Measurements from ENCODE around the gene LRRTM1.

LRRTM1 gene, protein sequence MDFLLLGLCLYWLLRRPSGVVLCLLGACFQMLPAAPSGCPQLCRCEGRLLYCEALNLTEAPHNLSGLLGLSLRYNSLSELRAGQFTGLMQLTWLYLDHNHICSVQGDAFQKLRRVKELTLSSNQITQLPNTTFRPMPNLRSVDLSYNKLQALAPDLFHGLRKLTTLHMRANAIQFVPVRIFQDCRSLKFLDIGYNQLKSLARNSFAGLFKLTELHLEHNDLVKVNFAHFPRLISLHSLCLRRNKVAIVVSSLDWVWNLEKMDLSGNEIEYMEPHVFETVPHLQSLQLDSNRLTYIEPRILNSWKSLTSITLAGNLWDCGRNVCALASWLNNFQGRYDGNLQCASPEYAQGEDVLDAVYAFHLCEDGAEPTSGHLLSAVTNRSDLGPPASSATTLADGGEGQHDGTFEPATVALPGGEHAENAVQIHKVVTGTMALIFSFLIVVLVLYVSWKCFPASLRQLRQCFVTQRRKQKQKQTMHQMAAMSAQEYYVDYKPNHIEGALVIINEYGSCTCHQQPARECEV

GRCh38 chr2:80303909-80304837, at the start of gene LRRTM1:
Gene LRRTM1 (minus strand): TSS chr2:80304752. CDS start chr2:80303819, 933 bp downstream.
- no peaks in the 10 kb centered on the region for H3K4me1 Mint-ChIP-seq
- peaks cover 7% of the 10 kb centered on the region for H3K9me3 Mint-ChIP-seq
- no peak within 1 kb of the TSS for H3K27ac Mint-ChIP-seq
- no peak for ATAC-seq
- H3K36me3 Mint-ChIP-seq, result no peaks in the 10 kb centered on the region
- H3K27me3 Mint-ChIP-seq, result peaks cover 22% of the 10 kb centered on the region
- no peak within 1 kb of the TSS for H3K4me3 Mint-ChIP-seq

DNA sequence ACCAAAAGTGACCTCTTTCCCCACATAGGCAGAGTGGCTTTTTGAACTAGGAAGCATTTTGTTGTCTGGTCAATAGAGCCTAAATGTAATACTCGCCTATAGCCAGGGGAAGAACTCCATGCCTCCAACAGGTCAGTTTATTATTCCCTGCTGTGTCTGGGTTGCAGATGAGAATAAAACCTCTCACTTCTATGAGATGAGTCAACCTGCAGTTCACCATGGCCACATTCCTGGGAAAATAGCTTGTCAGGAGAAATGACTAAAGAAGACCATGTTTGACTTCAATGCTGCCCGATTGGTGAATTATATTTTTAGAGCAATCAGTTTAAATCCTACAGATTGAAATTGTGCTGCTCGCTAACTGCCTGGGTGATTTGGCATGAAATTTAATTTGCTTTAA, 46.7 kb upstream of the LRRTM1 start:
- Mint-ChIP-seq H3K27ac (no peak overlapping the region), H3K27me3 (no peaks in the 10 kb centered on the region), H3K4me1 (no peaks in the 10 kb centered on the region), H3K36me3 (no peaks in the 10 kb centered on the region), H3K9me3 (peaks cover 7% of the 10 kb centered on the region), H3K4me3 (no peak overlapping the region)
- ATAC-seq, result no peak

GRCh38 chr2:80348953-80349352, 44.4 kb upstream of the LRRTM1 start:
- no peaks in the 10 kb centered on the region for H3K36me3 Mint-ChIP-seq
- H3K9me3 Mint-ChIP-seq, result peaks cover 10% of the 10 kb centered on the region
- no peaks in the 10 kb centered on the region for H3K27me3 Mint-ChIP-seq
- H3K4me1 Mint-ChIP-seq, result no peaks in the 10 kb centered on the region
- no peak overlapping the region for H3K4me3 Mint-ChIP-seq
- ATAC-seq, result no peak
- H3K27ac Mint-ChIP-seq, result no peak overlapping the region

GRCh38 chr2:80348078-80348477, 43.5 kb upstream of the LRRTM1 start:
- no peaks in the 10 kb centered on the region for H3K4me1 Mint-ChIP-seq

DNA sequence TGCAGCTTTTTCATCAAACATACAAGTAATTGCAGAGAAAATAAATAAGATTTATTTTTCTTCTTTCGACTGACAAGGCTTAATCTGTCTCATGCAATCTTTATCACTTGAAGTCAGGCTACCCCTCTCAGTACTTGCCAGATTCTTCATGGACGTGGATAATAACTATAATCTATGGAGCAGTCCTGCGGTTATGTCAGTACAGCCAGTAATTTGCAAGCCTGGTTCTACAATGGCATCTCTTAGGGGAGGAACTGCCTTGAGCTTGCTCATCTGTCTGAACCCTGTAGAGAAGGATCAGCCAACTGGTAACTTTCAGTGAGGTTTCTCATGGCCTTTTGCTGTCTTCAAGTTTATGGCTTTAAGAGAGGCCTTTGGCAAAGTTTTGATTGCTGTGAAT, 35.5 kb upstream of the LRRTM1 start:
- no peak overlapping the region for H3K4me3 Mint-ChIP-seq
- peaks cover 12% of the 10 kb centered on the region for H3K9me3 Mint-ChIP-seq
- no peaks in the 10 kb centered on the region for H3K36me3 Mint-ChIP-seq
- H3K27ac Mint-ChIP-seq, result no peak overlapping the region
- no peaks in the 10 kb centered on the region for H3K4me1 Mint-ChIP-seq
- H3K27me3 Mint-ChIP-seq, result no peaks in the 10 kb centered on the region
- no peak for ATAC-seq

More at GRCh38 chr2:80348078-80348477, 43.5 kb upstream of the LRRTM1 start:
- Mint-ChIP-seq H3K4me3 (no peak overlapping the region), H3K36me3 (no peaks in the 10 kb centered on the region), H3K27ac (no peak overlapping the region), H3K27me3 (no peaks in the 10 kb centered on the region), H3K9me3 (peaks cover 11% of the 10 kb centered on the region)
- ATAC-seq, result no peak

DNA sequence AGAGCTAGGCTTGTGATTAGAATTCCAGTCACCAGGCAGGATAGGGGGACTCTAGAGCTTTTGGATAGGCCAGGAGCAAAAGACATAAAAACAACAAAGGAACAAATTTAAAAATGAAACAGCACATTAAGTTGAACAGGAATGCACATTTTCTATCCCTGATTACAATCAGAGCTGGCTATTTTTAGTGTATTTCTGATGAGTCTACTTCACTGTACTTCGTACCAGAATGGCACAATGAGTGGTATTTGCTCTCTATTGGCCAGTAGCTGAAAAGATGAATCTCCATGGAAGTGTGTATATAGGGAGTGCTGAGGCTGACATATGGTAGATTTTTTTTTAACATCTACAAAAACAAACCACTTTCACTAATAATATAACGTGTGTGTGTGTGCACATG, 34.2 kb upstream of the LRRTM1 start:
- no peak overlapping the region for H3K27ac Mint-ChIP-seq
- no peaks in the 10 kb centered on the region for H3K36me3 Mint-ChIP-seq
- H3K27me3 Mint-ChIP-seq, result no peaks in the 10 kb centered on the region
- no peak overlapping the region for H3K4me3 Mint-ChIP-seq
- H3K4me1 Mint-ChIP-seq, result no peaks in the 10 kb centered on the region
- no peak for ATAC-seq
- H3K9me3 Mint-ChIP-seq, result peaks cover 5% of the 10 kb centered on the region

DNA sequence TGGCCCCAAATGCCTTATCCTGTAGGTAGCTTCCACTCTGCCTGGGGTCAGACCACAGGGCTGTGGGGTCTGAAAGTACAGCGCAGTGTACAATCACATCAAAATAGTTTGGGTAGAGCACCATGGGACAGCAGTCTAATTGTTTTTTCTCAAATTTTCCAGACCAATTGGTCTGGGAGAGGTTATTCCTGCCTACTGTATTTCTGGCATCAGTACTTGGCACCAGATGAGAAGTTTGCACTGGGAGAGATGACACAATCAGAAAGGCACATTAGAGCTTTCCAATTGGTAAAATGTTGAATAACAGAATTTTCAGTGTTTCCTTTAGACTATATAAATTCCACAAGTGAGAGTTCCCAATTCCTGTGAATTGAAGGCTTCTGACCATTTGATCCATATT, 30.9 kb upstream of the LRRTM1 start:
- H3K4me1 Mint-ChIP-seq, result no peaks in the 10 kb centered on the region
- H3K27me3 Mint-ChIP-seq, result no peaks in the 10 kb centered on the region
- no peak overlapping the region for H3K27ac Mint-ChIP-seq
- H3K36me3 Mint-ChIP-seq, result no peaks in the 10 kb centered on the region
- ATAC-seq, result no peak
- H3K9me3 Mint-ChIP-seq, result peaks cover 8% of the 10 kb centered on the region
- H3K4me3 Mint-ChIP-seq, result no peak overlapping the region

GRCh38 chr2:80333886-80334285, 29.3 kb upstream of the LRRTM1 start:
- ATAC-seq, result no peak
- peaks cover 8% of the 10 kb centered on the region for H3K9me3 Mint-ChIP-seq
- no peak overlapping the region for H3K27ac Mint-ChIP-seq
- no peaks in the 10 kb centered on the region for H3K36me3 Mint-ChIP-seq
- H3K4me3 Mint-ChIP-seq, result no peak overlapping the region
- no peaks in the 10 kb centered on the region for H3K4me1 Mint-ChIP-seq
- H3K27me3 Mint-ChIP-seq, result no peaks in the 10 kb centered on the region

DNA sequence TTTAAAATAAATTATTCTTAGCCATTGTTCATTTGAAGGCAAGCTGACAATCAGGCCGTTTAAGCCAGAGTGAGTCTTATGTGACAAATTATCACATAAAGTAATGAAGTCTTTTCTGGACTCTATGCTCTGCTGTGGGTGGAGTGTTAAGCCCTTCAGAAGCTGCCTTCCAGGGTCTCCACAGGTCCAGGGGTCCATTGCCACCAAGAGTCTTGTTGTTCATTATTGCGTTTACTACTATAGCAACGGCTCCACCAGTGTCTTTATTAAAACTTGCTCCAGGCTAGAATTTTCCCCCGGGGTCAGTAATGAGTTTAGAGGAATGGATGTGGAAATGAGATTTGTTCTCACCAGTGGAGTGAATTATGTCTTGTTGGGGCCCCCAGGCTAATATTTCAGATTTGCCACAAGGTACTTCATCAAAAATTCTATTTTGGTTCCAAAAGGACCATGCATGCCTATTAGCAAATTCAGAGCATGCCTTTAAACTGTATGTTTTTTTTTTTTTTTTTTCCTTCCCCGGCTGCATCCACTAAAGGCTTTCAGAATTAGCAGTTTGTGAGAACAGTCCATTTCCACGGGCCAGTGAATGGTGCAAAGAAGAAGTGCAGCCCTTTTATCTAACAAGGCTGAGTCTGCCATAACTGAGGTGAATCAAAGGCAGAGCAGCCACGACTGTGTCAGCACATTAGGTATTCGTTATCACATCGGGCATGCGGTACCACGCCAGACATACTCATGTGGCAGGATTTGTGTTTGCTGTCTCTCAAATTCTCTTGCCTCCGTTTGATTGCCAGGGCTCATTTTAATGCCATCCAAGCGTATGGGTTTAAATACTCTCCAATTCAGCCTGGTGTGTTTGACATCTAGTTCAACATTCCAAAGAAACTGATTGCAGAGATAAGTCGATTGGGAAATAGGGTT, 26.2 kb upstream of the LRRTM1 start:
- H3K27me3 Mint-ChIP-seq, result no peaks in the 10 kb centered on the region
- no peak for ATAC-seq

GRCh38 chr2:80329491-80329890, 24.9 kb upstream of the LRRTM1 start:
- ATAC-seq, result no peak
- Mint-ChIP-seq H3K4me1 (no peaks in the 10 kb centered on the region), H3K4me3 (no peak overlapping the region), H3K27me3 (no peaks in the 10 kb centered on the region), H3K36me3 (no peaks in the 10 kb centered on the region), H3K27ac (no peak overlapping the region), H3K9me3 (peaks cover 3% of the 10 kb centered on the region)

More for the DNA sequence above, 26.2 kb upstream of the LRRTM1 start:
- Mint-ChIP-seq H3K9me3 (peaks cover 6% of the 10 kb centered on the region), H3K27ac (no peak overlapping the region), H3K4me1 (no peaks in the 10 kb centered on the region), H3K4me3 (no peak overlapping the region), H3K36me3 (no peaks in the 10 kb centered on the region)

DNA sequence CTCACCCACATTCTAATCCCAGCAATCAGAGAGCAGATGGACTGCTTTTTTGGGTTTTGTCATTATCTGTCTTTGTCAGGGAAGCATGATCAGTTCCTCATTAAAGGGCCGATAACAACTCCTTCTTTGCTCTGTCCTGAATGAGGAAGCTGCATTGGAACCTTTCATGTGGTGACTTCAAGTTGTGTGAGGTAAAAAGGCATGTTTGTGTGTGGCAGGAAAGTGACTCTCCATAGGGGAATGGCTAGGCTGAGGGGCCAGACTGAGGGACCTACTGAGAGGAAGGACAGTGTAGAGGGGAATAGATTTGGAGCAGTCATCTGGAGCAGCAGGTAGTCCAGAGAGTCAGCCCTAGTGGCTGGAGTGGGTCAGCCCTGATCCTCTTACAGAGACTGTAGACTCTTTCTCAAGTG, 23.6 kb upstream of the LRRTM1 start:
- no peak overlapping the region for H3K27ac Mint-ChIP-seq
- peaks cover 1% of the 10 kb centered on the region for H3K9me3 Mint-ChIP-seq
- H3K4me3 Mint-ChIP-seq, result no peak overlapping the region
- H3K4me1 Mint-ChIP-seq, result no peaks in the 10 kb centered on the region
- ATAC-seq, result no peak
- H3K36me3 Mint-ChIP-seq, result no peaks in the 10 kb centered on the region
- H3K27me3 Mint-ChIP-seq, result no peaks in the 10 kb centered on the region

GRCh38 chr2:80326861-80327260, 22.3 kb upstream of the LRRTM1 start:
- no peak for ATAC-seq
- no peaks in the 10 kb centered on the region for H3K27me3 Mint-ChIP-seq
- no peak overlapping the region for H3K4me3 Mint-ChIP-seq
- H3K9me3 Mint-ChIP-seq, result no peaks in the 10 kb centered on the region
- H3K4me1 Mint-ChIP-seq, result no peaks in the 10 kb centered on the region
- H3K27ac Mint-ChIP-seq, result no peak overlapping the region
- H3K36me3 Mint-ChIP-seq, result no peaks in the 10 kb centered on the region

DNA sequence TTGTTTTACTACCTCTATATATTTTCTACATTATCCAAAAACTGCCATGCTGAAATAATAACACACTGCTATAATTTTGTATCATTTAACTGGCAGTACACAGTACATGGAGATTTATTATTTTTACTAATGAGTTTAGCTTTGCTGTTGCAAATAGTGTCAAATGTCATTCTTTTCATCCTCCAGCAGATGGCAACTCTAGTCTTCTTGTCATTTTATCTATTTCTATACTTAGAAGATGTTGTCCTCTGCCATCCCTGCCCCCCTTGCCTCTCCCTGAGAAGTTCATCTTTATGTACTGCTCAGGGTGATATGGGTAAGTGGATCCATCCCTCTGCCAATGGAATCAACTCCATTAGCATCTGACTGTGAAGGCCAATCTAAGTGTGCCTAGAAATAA, 21.7 kb upstream of the LRRTM1 start:
- no peak overlapping the region for H3K27ac Mint-ChIP-seq
- ATAC-seq, result no peak
- H3K36me3 Mint-ChIP-seq, result no peaks in the 10 kb centered on the region
- H3K4me3 Mint-ChIP-seq, result no peak overlapping the region
- H3K4me1 Mint-ChIP-seq, result no peaks in the 10 kb centered on the region
- H3K27me3 Mint-ChIP-seq, result no peaks in the 10 kb centered on the region
- H3K9me3 Mint-ChIP-seq, result no peaks in the 10 kb centered on the region

- ATAC-seq, result no peak
- Mint-ChIP-seq H3K4me3 (no peak overlapping the region), H3K27me3 (no peaks in the 10 kb centered on the region), H3K36me3 (no peaks in the 10 kb centered on the region), H3K9me3 (no peaks in the 10 kb centered on the region), H3K4me1 (no peaks in the 10 kb centered on the region), H3K27ac (no peak overlapping the region)
These were observed 20.0 kb upstream of the LRRTM1 start for GRCh38 chr2:80324525-80324924.

- Mint-ChIP-seq H3K27me3 (no peaks in the 10 kb centered on the region), H3K4me3 (no peak overlapping the region), H3K27ac (no peak overlapping the region), H3K9me3 (no peaks in the 10 kb centered on the region), H3K4me1 (no peaks in the 10 kb centered on the region), H3K36me3 (no peaks in the 10 kb centered on the region)
- no peak for ATAC-seq
These were observed 19.1 kb upstream of the LRRTM1 start for GRCh38 chr2:80323610-80324009.

Data from stimulated activated memory B cell treated with anti-CD40 and anti-IgM and Interleukin-4, amounts not matched to agents 10 μg/mL and 1 μg/mL and 100 μg/mL, for 72 hours (primary cell).